SHP77 (cell line): Measurements from ENCODE around the gene ATP6V0D1.
A peak's percentile ranks its signal among the peaks of the same experiment; 100 is the strongest.

Experiments used
- DNase-seq, 2 experiments: peaks; one replicate each; lab custom pipeline; 2025; lab: John Stamatoyannopoulos, UW

Gene ATP6V0D1

GRCh38 chr16:67445441-67445912 lies 35.5 kb downstream of the ATP6V0D1 start:
- DNase-seq: no peak

DNA sequence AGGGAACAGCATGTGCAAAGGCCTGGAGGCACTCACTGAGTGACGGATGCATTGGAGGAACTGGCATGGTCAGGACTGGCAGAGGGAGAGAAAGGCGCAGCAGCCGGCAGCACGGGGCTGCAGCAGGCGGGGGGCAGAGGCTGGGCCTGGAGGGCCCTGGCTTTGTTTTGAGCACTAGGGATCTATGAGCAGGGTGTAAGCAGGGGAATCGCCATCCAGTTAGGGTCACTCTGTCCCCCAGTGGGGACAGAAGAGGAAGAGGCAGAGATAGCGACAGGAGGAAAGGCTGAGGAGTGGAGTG lies 35.9 kb downstream of the ATP6V0D1 start:
- DNase-seq: no peak

GRCh38 chr16:67444259-67445125 lies 36.5 kb downstream of the ATP6V0D1 start:
- DNase-seq: no peak

- no peak for DNase-seq
These were observed 37.7 kb downstream of the ATP6V0D1 start for GRCh38 chr16:67443265-67443664.

GRCh38 chr16:67442581-67443255 lies 38.2 kb downstream of the ATP6V0D1 start:
- DNase-seq: no peak

- DNase-seq: no peak
These were observed 39.0 kb downstream of the ATP6V0D1 start for GRCh38 chr16:67441907-67442306.

GRCh38 chr16:67441271-67441753 lies 39.6 kb downstream of the ATP6V0D1 start:
- peak; percentile 70 to 76 for DNase-seq

DNA sequence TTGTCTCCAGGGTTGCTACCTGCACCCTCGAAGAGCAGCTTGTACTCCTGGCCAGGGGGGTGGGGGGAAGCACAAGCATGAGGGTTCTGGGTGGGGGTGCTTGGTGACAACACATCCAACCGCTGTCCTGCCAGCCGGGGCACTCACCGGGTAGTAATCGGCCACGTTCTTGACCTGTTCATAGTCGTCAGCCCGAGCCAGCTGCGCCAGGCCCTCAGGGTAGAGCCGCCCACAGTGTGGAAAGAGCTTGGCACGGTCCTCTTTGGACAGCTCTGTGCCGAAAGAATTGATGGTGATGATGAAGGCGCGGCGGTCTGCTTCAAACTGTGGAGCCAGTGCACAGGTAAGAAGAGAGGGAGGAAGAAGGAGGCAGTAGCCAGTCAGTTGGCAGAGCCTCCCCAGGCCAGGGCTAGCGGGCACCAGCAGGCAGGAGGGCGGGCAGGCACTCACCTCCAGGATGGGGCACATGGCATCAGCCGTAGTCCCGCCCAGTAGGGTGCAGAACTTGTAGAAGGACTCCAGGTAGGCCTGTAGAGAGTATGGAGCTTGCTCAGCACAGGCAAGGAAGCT lies 42.0 kb downstream of the ATP6V0D1 start:
- no peak for DNase-seq

DNA sequence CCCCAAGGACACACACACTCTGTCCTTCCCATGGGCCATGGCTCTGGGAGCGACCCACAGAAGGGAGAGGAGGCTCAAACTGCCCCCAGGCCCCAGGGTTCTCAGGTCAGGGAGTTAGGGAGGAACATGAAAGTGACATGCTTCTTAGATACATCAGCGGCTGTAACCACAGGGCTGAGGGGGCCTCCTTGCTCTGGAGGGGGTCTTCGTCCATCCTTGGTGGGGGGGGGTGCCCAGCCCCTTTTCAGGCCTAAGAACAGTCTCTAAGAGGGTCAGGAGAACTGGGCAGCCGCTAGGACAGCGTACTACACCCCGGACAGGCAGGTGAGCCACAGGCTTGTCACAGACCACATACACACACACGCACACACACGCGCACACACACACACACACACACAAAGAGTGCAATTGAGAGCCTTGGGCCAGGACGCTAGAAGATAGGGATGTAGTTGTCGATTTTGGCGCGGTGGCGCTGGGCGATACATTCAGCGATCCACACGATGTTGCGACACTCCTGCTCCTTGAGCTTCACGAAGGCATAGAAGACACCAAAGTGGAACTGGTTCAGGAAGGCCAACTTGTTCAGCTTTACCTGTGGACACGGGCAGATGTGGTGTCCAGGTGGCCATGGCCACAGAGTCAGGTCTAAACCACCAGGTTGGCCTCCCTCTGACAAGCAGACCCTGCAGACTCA lies 42.7 kb downstream of the ATP6V0D1 start:
- DNase-seq: no peak

- no peak for DNase-seq
These were observed 43.4 kb downstream of the ATP6V0D1 start for GRCh38 chr16:67437513-67437912.

GRCh38 chr16:67436640-67437193 lies 44.2 kb downstream of the ATP6V0D1 start:
- DNase-seq: no peak

- no peak for DNase-seq
These were observed 45.2 kb downstream of the ATP6V0D1 start for GRCh38 chr16:67435758-67436164.

- DNase-seq: no peak
These were observed 47.7 kb downstream of the ATP6V0D1 start for GRCh38 chr16:67433131-67433719.

DNA sequence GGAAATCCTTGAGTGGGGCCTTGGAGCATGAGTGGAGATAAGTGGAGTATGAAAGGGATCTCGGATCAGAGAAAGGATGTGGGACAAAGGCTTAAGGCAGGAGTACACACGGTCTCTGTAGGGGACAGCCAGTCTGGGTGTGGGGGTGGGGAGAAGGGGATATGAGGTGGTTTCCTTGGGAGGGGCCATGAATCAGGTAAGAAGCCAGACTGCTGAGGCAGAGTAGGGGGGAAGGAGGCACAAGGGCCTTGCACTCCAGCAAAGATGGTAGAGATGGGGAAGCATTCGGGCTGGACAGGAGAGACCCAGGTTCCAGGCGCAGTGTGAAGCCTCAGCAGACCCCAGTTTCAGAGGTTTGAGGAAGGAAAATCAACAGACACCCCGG lies 48.5 kb downstream of the ATP6V0D1 start:
- DNase-seq: no peak

DNA sequence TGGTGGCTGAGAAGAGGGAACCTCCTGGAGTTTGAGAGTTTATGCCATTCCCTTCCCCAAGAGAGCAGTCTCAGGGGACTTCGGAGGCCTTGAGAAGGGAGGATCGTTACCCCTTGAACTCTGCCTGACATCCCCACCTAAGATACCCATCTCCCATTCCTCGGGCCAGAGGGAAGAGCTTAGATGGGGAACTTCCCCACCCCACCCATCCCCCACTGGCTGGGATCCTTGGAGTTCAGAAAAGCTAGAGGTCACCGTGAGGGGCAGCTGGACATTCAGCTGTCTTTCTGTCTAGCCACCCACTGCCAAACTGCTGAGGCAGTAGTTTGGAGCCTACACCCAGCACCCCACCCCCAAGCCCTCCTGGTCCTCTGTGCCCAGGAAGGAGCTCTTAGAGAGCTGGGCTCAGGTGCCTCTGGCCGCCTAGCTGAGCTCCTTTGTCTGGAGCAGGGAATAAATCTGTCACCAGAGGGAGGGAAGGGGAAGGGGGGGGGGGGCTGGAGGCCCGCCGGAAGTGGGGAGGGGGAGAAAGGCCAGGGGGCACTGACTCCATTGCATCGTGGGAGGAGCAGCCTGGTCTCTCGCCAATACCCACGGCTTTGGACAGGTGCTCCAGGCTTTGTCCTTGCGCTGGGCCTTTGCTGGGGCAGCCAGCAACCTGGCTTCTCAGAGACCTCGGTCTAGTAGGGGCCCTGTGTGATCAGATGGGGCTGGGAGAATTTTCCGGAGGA lies 49.0 kb downstream of the ATP6V0D1 start:
- peak; percentile 41 to 50 for DNase-seq

DNA sequence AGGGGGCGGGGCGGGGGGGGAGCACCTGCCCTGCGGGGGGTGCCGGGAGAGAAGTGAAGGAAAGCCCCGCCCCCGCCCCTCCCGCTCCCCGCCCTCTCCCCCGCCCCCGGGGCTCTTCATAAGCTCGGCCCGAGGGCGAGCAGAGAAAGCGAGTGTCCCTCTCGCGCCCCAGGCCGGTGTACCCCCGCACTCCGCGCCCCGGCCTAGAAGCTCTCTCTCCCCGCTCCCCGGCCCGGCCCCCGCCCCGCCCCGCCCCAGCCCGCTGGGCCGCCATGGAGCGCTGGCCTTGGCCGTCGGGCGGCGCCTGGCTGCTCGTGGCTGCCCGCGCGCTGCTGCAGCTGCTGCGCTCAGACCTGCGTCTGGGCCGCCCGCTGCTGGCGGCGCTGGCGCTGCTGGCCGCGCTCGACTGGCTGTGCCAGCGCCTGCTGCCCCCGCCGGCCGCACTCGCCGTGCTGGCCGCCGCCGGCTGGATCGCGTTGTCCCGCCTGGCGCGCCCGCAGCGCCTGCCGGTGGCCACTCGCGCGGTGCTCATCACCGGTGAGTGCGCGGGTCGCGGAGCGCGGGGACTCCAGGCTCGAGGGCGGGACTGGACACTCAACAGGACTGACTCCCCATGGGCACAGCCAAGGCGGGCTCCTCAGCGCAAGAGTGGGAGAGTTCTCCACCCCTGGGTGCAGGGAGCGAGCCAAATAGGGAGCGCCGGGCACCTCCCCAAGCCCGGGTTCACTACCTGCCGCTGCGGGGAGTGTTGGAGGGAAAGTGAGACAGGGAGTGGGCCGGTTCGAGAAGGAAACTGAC lies 49.8 kb downstream of the ATP6V0D1 start, which contains the start of gene HSD11B2:
Gene HSD11B2, plus strand, starts transcription at position 145 of the 798 bp plus-strand sequence. Its CDS starts 128 bp downstream, at position 273.
- DNase-seq: peak; percentile 41 to 62

- DNase-seq: peak in 1 of 2 experiments; percentile 41
These were observed 50.4 kb downstream of the ATP6V0D1 start for GRCh38 chr16:67430504-67430976.

DNA sequence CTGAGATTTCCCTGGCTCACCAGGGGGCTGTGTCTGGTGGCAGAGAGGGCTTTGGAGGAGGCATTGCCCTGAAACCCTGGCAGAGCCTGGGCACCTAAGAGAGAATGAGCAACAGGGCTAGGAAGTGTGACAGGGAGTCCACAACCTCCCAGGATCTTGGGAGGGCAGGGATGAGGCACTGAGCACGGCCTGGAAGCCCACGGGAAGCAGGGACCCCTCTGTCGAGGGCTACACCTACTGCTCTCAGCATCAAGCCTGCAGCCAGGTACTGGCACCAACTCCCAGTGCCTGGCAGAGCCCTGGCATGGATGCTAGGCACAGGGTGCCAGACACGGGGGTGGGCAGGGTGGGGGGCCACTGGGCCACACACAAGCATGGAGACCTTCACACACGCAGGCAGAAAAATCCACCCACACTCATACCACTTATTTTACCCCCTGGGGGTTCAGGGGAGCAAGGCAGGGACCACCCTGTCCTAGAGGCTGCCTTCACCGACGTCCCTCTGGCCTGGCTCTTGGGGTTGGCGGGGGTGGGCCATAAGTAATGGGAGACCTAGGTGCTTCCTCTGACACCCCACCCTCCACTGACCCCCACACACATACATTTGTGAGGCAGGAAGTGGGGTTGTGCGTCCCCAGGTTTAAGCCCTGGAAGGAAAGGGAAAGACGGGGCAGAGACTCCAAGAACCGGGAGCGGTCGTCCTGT lies 51.0 kb downstream of the ATP6V0D1 start:
- DNase-seq: no peak
